CD4-positive, CD25-positive, alpha-beta regulatory T cell (primary cell): Measurements from ENCODE around the gene UEVLD. TPM values are rescaled to one million over a fixed set of nuclear protein-coding genes. Genes with fewer than 3 reads are reported as not detected.

Source experiments
- ATAC-seq, 2 donors: fragments of 150-1000 bp; cut with Tn5 transposase; one replicate each; pipeline ENCODE4 v1.10.0; 2021; ENCODE audit warnings: low read depth in 2 of 2, moderate number of reproducible peaks in 2 of 2, moderate library complexity in 1 of 2
- DNase-seq, 3 donors: peaks; one replicate each; pipeline versions ENCODE4 v3.0.0 to v3.0.0-alpha.2; 2012 to 2022; ENCODE audit warnings: mixed read lengths in 1 of 3
- H3K27ac ChIP-seq: one replicate; pipeline ENCODE4 v1.7.0; 2013; ENCODE audit warnings: mild to moderate bottlenecking, low read length; ENCODE audit not compliant: insufficient read depth, poor library complexity, severe bottlenecking
- H3K27me3 ChIP-seq: one replicate; pipeline ENCODE4 v1.7.0; 2013; ENCODE audit warnings: low read length; ENCODE audit not compliant: control insufficient read depth, insufficient read depth
- H3K36me3 ChIP-seq: one replicate; pipeline ENCODE4 v1.7.0; 2013; ENCODE audit warnings: mild to moderate bottlenecking, low read length, moderate library complexity; ENCODE audit not compliant: control insufficient read depth, insufficient read depth
- H3K4me1 ChIP-seq: 2 replicates; pipeline ENCODE4 v1.7.0; 2013; ENCODE audit warnings: mild to moderate bottlenecking, low read length; ENCODE audit not compliant: insufficient read depth, control insufficient read depth, poor library complexity, severe bottlenecking
- H3K4me3 ChIP-seq: one replicate; pipeline ENCODE4 v1.7.0; 2013; ENCODE audit warnings: low read depth, mild to moderate bottlenecking, low read length, moderate library complexity
- H3K9me3 ChIP-seq, 2 experiments: 1 replicate in 1 of 2; 2 replicates in 1 of 2; pipeline ENCODE4 v1.7.0; 2013; ENCODE audit warnings: low read length in 2 of 2, mild to moderate bottlenecking in 1 of 2, moderate library complexity in 1 of 2; ENCODE audit not compliant: control insufficient read depth in 2 of 2
- H3K27ac Mint-ChIP-seq, 3 donors: one replicate each; pipeline ENCODE4 v1.8.0; 2020 to 2022; ENCODE audit warnings: mild to moderate bottlenecking in 3 of 3, mixed read lengths in 3 of 3, moderate library complexity in 2 of 3
- H3K27me3 Mint-ChIP-seq: one replicate; pipeline ENCODE4 v1.8.0; 2022; ENCODE audit warnings: mild to moderate bottlenecking, mixed read lengths
- H3K36me3 Mint-ChIP-seq: one replicate; pipeline ENCODE4 v1.8.0; 2020; ENCODE audit warnings: mixed read lengths
- H3K4me1 Mint-ChIP-seq, 4 donors: one replicate each; pipeline ENCODE4 v1.8.0; 2020 to 2022; ENCODE audit warnings: mixed read lengths in 4 of 4, mild to moderate bottlenecking in 1 of 4
- H3K4me3 Mint-ChIP-seq, 4 donors: one replicate each; pipeline ENCODE4 v1.8.0; 2020 to 2022; ENCODE audit warnings: mild to moderate bottlenecking in 4 of 4, mixed read lengths in 4 of 4, moderate library complexity in 3 of 4
- H3K9me3 Mint-ChIP-seq, 7 donors: one replicate each; pipeline ENCODE4 v1.8.0; 2020 to 2022; ENCODE audit warnings: mixed read lengths in 7 of 7, mild to moderate bottlenecking in 3 of 7, moderate library complexity in 2 of 7
- polyA plus RNA-seq, 4 donors: library from polyadenylated mRNA; unstranded; fragments of 300-500 nt; fragmentation: Illumina TruSeq; gene quantifications; one replicate each; pipeline ENCODE4 v1.2.3, GENCODE V29; 2021
- total RNA-seq: library from RNA; stranded (reverse); gene quantifications from one replicate; pipeline ENCODE4 v1.2.3, GENCODE V29; 2022

Gene UEVLD
- total and polyA plus RNA-seq, 5 donors from 2014 or later: 5.6 to 11.6 (median 6.3) TPM

GRCh38 chr11:18540207-18541009 is 48.1 kb downstream of the UEVLD start:
- H3K27me3 ChIP-seq: no peaks in the 10 kb centered on the region
- H3K4me1 Mint-ChIP-seq: peaks cover 0 to 7% (median 0%) of the 10 kb centered on the region in 4 donors
- H3K4me3 Mint-ChIP-seq: no peak overlapping the region
- H3K27ac Mint-ChIP-seq: peak overlapping the region in 1 of 3 donors; percentile 49
- no peaks in the 10 kb centered on the region for H3K36me3 ChIP-seq
- H3K27me3 Mint-ChIP-seq: no peaks in the 10 kb centered on the region
- H3K36me3 Mint-ChIP-seq: peaks cover 7% of the 10 kb centered on the region
- peak in 2 of 3 donors; percentile 58 to 69 for DNase-seq
- H3K4me3 ChIP-seq: no peak overlapping the region
- no peaks in the 10 kb centered on the region for H3K4me1 ChIP-seq
- no peaks in the 10 kb centered on the region for H3K9me3 Mint-ChIP-seq
- ATAC-seq: peak; percentile 53 to 60
- H3K27ac ChIP-seq: no peak overlapping the region
- H3K9me3 ChIP-seq: no peaks in the 10 kb centered on the region

GRCh38 chr11:18536209-18536608 is 52.3 kb downstream of the UEVLD start:
- peak overlapping the region in 1 of 3 donors; percentile 47 for H3K27ac Mint-ChIP-seq
- no peak overlapping the region for H3K4me3 Mint-ChIP-seq
- Histone ChIP-seq H3K27ac (no peak overlapping the region), H3K9me3 (no peaks in the 10 kb centered on the region), H3K4me1 (no peaks in the 10 kb centered on the region), H3K36me3 (no peaks in the 10 kb centered on the region), H3K27me3 (no peaks in the 10 kb centered on the region), H3K4me3 (no peak overlapping the region)
- DNase-seq: no peak
- peaks cover 0 to 9% (median 0%) of the 10 kb centered on the region in 4 donors for H3K4me1 Mint-ChIP-seq
- H3K36me3 Mint-ChIP-seq: no peaks in the 10 kb centered on the region
- no peak for ATAC-seq
- H3K27me3 Mint-ChIP-seq: no peaks in the 10 kb centered on the region
- H3K9me3 Mint-ChIP-seq: no peaks in the 10 kb centered on the region

- Histone ChIP-seq H3K4me1 (no peaks in the 10 kb centered on the region), H3K27me3 (no peaks in the 10 kb centered on the region), H3K9me3 (no peaks in the 10 kb centered on the region), H3K27ac (no peak overlapping the region), H3K4me3 (no peak overlapping the region), H3K36me3 (no peaks in the 10 kb centered on the region)
- no peak overlapping the region for H3K27ac Mint-ChIP-seq
- no peaks in the 10 kb centered on the region for H3K27me3 Mint-ChIP-seq
- H3K4me3 Mint-ChIP-seq: no peak overlapping the region
- no peaks in the 10 kb centered on the region for H3K36me3 Mint-ChIP-seq
- no peaks in the 10 kb centered on the region for H3K9me3 Mint-ChIP-seq
- peaks cover 0 to 9% (median 0%) of the 10 kb centered on the region in 4 donors for H3K4me1 Mint-ChIP-seq
- ATAC-seq (no peak), DNase-seq (no peak)
Observed at GRCh38 chr11:18534245-18534644, 54.3 kb downstream of the UEVLD start.

- Histone ChIP-seq H3K4me3 (no peak overlapping the region), H3K4me1 (no peaks in the 10 kb centered on the region), H3K27me3 (no peaks in the 10 kb centered on the region), H3K27ac (no peak overlapping the region), H3K9me3 (no peaks in the 10 kb centered on the region), H3K36me3 (no peaks in the 10 kb centered on the region)
- Mint-ChIP-seq H3K9me3 (no peaks in the 10 kb centered on the region), H3K4me1 (peaks cover 0 to 9% (median 7%) of the 10 kb centered on the region in 4 donors), H3K27me3 (no peaks in the 10 kb centered on the region), H3K27ac (peak overlapping the region in 1 of 3 donors; percentile 62), H3K36me3 (no peaks in the 10 kb centered on the region), H3K4me3 (no peak overlapping the region)
- ATAC-seq (no peak), DNase-seq (no peak)
Observed at GRCh38 chr11:18533365-18533764, 55.2 kb downstream of the UEVLD start.

GRCh38 chr11:18527512-18527911 is 61.0 kb downstream of the UEVLD start:
- Histone ChIP-seq H3K27me3 (no peaks in the 10 kb centered on the region), H3K4me3 (peak overlapping the region; percentile 97), H3K4me1 (peaks cover 30% of the 10 kb centered on the region), H3K27ac (peak overlapping the region; percentile 100), H3K36me3 (peaks cover 6% of the 10 kb centered on the region), H3K9me3 (no peaks in the 10 kb centered on the region)
- Mint-ChIP-seq H3K27me3 (peaks cover 5% of the 10 kb centered on the region), H3K36me3 (peaks cover 12% of the 10 kb centered on the region), H3K4me3 (peak overlapping the region; percentile 96 to 100 (median 100)), H3K9me3 (no peaks in the 10 kb centered on the region), H3K27ac (peak overlapping the region; percentile 99 to 100 (median 100)), H3K4me1 (peaks cover 20 to 53% (median 39%) of the 10 kb centered on the region in 4 donors)
- ATAC-seq: no peak
- DNase-seq: peak in 1 of 3 donors; percentile 17

GRCh38 chr11:18526521-18527296 is 61.8 kb downstream of the UEVLD start, which contains the start of gene TSG101:
Gene TSG101, minus strand, starts transcription at chr11:18526942. Its CDS starts 126 bp downstream, at chr11:18526816.
- Mint-ChIP-seq H3K4me3 (peak within 1 kb of the TSS; percentile 96 to 100 (median 100)), H3K9me3 (no peaks in the 10 kb centered on the region), H3K27ac (peak within 1 kb of the TSS; percentile 99 to 100 (median 100)), H3K27me3 (peaks cover 5% of the 10 kb centered on the region), H3K4me1 (peaks cover 28 to 61% (median 47%) of the 10 kb centered on the region in 4 donors), H3K36me3 (peaks cover 19% of the 10 kb centered on the region)
- Histone ChIP-seq H3K27ac (peak within 1 kb of the TSS; percentile 100), H3K36me3 (peaks cover 7% of the 10 kb centered on the region), H3K27me3 (no peaks in the 10 kb centered on the region), H3K4me3 (peak within 1 kb of the TSS; percentile 97), H3K9me3 (no peaks in the 10 kb centered on the region), H3K4me1 (peaks cover 30% of the 10 kb centered on the region)
- DNase-seq (peak; percentile 88 to 94 (median 91)), ATAC-seq (peak; percentile 88 to 89)

- no peak for ATAC-seq
- H3K4me1 Mint-ChIP-seq: peaks cover 28 to 62% (median 46%) of the 10 kb centered on the region in 4 donors
- no peak for DNase-seq
- peak overlapping the region; percentile 96 to 100 (median 100) for H3K4me3 Mint-ChIP-seq
- Histone ChIP-seq H3K4me3 (peak overlapping the region; percentile 97), H3K4me1 (peaks cover 30% of the 10 kb centered on the region), H3K27me3 (no peaks in the 10 kb centered on the region), H3K36me3 (peaks cover 7% of the 10 kb centered on the region), H3K9me3 (no peaks in the 10 kb centered on the region), H3K27ac (peak overlapping the region; percentile 100)
- peaks cover 19% of the 10 kb centered on the region for H3K36me3 Mint-ChIP-seq
- H3K27ac Mint-ChIP-seq: peak overlapping the region; percentile 99 to 100 (median 100)
- H3K9me3 Mint-ChIP-seq: no peaks in the 10 kb centered on the region
- H3K27me3 Mint-ChIP-seq: peaks cover 5% of the 10 kb centered on the region
Observed at GRCh38 chr11:18526130-18526520, 62.4 kb downstream of the UEVLD start.
